ENCODE data around the gene UNC5A. TPM values are rescaled to one million over a fixed set of nuclear protein-coding genes. Genes with fewer than 3 reads are reported as not detected.
A peak's percentile ranks its signal among the peaks of the same experiment; 100 is the strongest.

UNC5A gene
- total RNA-seq, 1 experiment from 2014 or later, result 3.1 TPM

DNA sequence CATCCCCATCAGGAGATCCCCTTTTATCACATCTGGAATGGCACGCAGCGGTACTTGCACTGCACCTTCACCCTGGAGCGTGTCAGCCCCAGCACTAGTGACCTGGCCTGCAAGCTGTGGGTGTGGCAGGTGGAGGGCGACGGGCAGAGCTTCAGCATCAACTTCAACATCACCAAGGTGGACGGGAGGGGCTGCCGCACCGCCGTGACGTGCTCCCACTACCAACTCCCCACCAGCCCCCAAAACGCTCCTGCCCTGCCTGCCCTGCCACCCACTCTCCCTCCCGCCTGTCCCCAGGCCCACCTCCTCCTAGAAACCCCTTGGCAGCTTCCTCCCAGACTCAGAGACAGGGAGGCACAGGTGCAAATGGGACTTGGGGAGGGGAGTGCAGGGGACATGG lies 68.1 kb downstream of the UNC5A start:
- H3F3A ChIP-seq (ENCODE audit: insufficient read depth, low read depth), result no peaks in the 10 kb centered on the region
- BruUV-seq (replicated peaks), result no TSS peak
- no peaks in the 10 kb centered on the region for H3K36me3 ChIP-seq (ENCODE audit: low read depth)
- H3K4me3 ChIP-seq, result no peak overlapping the region
- no peak overlapping the region for H3K27ac ChIP-seq
- H2AFZ ChIP-seq, result no peak overlapping the region
- no peaks in the 10 kb centered on the region for H3K4me1 ChIP-seq (replicated peaks; ENCODE audit: insufficient read depth)
- ChIA-PET CTCF (no interaction called here), POLR2A (ENCODE audit: unreplicated experiment) (no interaction called here)
- peak in 1 of 2 experiments; percentile 30 for DNase-seq
- H3K79me2 ChIP-seq (ENCODE audit: low read depth), result no peaks in the 10 kb centered on the region
- H3K9me3 ChIP-seq (ENCODE audit: insufficient read depth, low read depth), result no peaks in the 10 kb centered on the region
- H3K4me2 ChIP-seq, result no peak overlapping the region
- TF ChIP-seq CTCF (conservative IDR thresholded peaks at IDR 0.05), result no peak
- TF ChIP-seq EZH2 (IDR thresholded peaks at IDR 0.05; ENCODE audit: low read depth), result no peak
- intact Hi-C loops (cut with micrococcal nuclease; ENCODE audit: unreplicated experiment), result no loop called here
- no peaks in the 10 kb centered on the region for H3K27me3 ChIP-seq (ENCODE audit: insufficient read depth, low read depth)
- no peaks in the 10 kb centered on the region for H3K9me2 ChIP-seq (ENCODE audit: insufficient read depth)
- H4K20me1 ChIP-seq (ENCODE audit: insufficient read depth), result no peaks in the 10 kb centered on the region

GRCh38 chr5:176878906-176879662 lies 68.7 kb downstream of the UNC5A start:
- intact Hi-C loops (cut with micrococcal nuclease; ENCODE audit: unreplicated experiment), result no loop called here
- no peaks in the 10 kb centered on the region for H3K9me3 ChIP-seq (ENCODE audit: insufficient read depth, low read depth)
- H3K36me3 ChIP-seq (ENCODE audit: low read depth), result no peaks in the 10 kb centered on the region
- TF ChIP-seq EZH2 (IDR thresholded peaks at IDR 0.05; ENCODE audit: low read depth) (no peak), CTCF (conservative IDR thresholded peaks at IDR 0.05) (no peak)
- H2AFZ ChIP-seq, result no peak overlapping the region
- POLR2A ChIA-PET (ENCODE audit: unreplicated experiment), result no interaction called here
- no peak overlapping the region for H3K4me2 ChIP-seq
- no peaks in the 10 kb centered on the region for H3K79me2 ChIP-seq (ENCODE audit: low read depth)
- H3K27me3 ChIP-seq (ENCODE audit: insufficient read depth, low read depth), result no peaks in the 10 kb centered on the region
- H3K4me3 ChIP-seq, result no peak overlapping the region
- H3K9me2 ChIP-seq (ENCODE audit: insufficient read depth), result no peaks in the 10 kb centered on the region
- no peaks in the 10 kb centered on the region for H3F3A ChIP-seq (ENCODE audit: insufficient read depth, low read depth)
- DNase-seq, result no peak
- no peaks in the 10 kb centered on the region for H3K4me1 ChIP-seq (replicated peaks; ENCODE audit: insufficient read depth)
- no peaks in the 10 kb centered on the region for H4K20me1 ChIP-seq (ENCODE audit: insufficient read depth)
- BruUV-seq (replicated peaks), result no TSS peak
- H3K27ac ChIP-seq, result no peak overlapping the region
- CTCF ChIA-PET, result no interaction called here

DNA sequence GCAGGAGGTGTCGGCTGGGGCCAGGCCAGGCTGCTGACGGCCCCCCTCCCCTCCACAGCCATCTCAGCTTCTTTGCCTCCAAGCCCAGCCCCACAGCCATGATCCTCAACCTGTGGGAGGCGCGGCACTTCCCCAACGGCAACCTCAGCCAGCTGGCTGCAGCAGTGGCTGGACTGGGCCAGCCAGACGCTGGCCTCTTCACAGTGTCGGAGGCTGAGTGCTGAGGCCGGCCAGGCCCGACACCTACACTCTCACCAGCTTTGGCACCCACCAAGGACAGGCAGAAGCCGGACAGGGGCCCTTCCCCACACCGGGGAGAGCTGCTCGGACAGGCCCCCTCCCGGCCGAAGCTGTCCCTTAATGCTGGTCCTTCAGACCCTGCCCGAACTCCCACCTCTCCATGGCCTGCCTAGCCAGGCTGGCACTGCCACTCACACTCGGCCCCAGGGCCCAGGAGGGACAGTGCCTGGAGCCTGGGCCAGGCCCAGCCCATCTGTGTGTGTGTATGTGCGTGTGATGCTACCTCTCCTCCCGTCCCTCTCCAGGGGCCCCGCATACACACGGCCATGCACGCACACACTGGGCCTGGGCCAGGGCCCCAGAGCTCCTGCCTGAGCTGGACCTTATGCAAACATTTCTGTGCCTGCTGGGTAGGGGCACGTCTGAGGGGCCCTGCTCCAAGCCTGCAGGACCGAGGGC lies 69.5 kb downstream of the UNC5A start:
- Histone ChIP-seq H3K4me3 (no peak overlapping the region), H3K9me3 (ENCODE audit: insufficient read depth, low read depth) (no peaks in the 10 kb centered on the region), H2AFZ (no peak overlapping the region), H3K27me3 (ENCODE audit: insufficient read depth, low read depth) (no peaks in the 10 kb centered on the region), H3K4me2 (no peak overlapping the region), H3K79me2 (ENCODE audit: low read depth) (no peaks in the 10 kb centered on the region), H3K9me2 (ENCODE audit: insufficient read depth) (no peaks in the 10 kb centered on the region), H3F3A (ENCODE audit: insufficient read depth, low read depth) (no peaks in the 10 kb centered on the region), H4K20me1 (ENCODE audit: insufficient read depth) (no peaks in the 10 kb centered on the region), H3K36me3 (ENCODE audit: low read depth) (no peaks in the 10 kb centered on the region), H3K4me1 (replicated peaks; ENCODE audit: insufficient read depth) (no peaks in the 10 kb centered on the region), H3K27ac (no peak overlapping the region)
- intact Hi-C loops (cut with micrococcal nuclease; ENCODE audit: unreplicated experiment), result no loop called here
- POLR2A ChIA-PET (ENCODE audit: unreplicated experiment), result no interaction called here
- DNase-seq, result peak in 1 of 2 experiments; percentile 2
- TF ChIP-seq EZH2 (IDR thresholded peaks at IDR 0.05; ENCODE audit: low read depth) (no peak), CTCF (conservative IDR thresholded peaks at IDR 0.05) (no peak)
- CTCF ChIA-PET, result no interaction called here
- no TSS peak for BruUV-seq (replicated peaks)

All from PC-9 (cell line).